Ovary (tissue), 9 donors: ENCODE measurements around the gene AIDA. TPM values are rescaled to one million over a fixed set of nuclear protein-coding genes. Genes with fewer than 3 reads are reported as not detected.

Experiments
- DNase-seq, 5 donors: peaks; one replicate each; pipeline ENCODE4 v3.0.0-alpha.2; 2019 to 2020
- H3K27ac ChIP-seq, 2 donors: fragments of 200-600 bp; one replicate each; pipeline versions ENCODE4 v1.5.1 to v1.8.0; 2019 to 2022
- H3K27me3 ChIP-seq: fragments of 200-600 bp; one replicate; pipeline ENCODE4 v1.8.0; 2022
- H3K36me3 ChIP-seq: fragments of 200-600 bp; sonication (generic); one replicate; pipeline ENCODE4 v1.5.1; 2019
- H3K4me1 ChIP-seq: one replicate; pipeline ENCODE4 v1.8.1; 2013; ENCODE audit warnings: mild to moderate bottlenecking, moderate library complexity; ENCODE audit not compliant: insufficient read depth
- H3K4me3 ChIP-seq: fragments of 200-600 bp; sonication (generic); one replicate; pipeline ENCODE4 v1.5.1; 2017
- H3K9me3 ChIP-seq, 2 donors: fragments of 200-600 bp in 1 of 2; sonication (generic) in 1 of 2; one replicate each; pipeline versions ENCODE4 v1.5.1 to v1.8.1; 2013 to 2019; ENCODE audit warnings: mild to moderate bottlenecking in 1 of 2, moderate library complexity in 1 of 2
- EP300 ChIP-seq: sonication (generic); formaldehyde crosslinking; IDR thresholded peaks from one replicate; pipeline ENCODE4 v1.6.1; 2017; ENCODE audit warnings: antibody characterized with exemption
- POLR2A ChIP-seq: fragments of 450-650 bp; IDR thresholded peaks from one replicate; pipeline ENCODE4 v1.6.1; 2017; ENCODE audit warnings: antibody characterized with exemption, mild to moderate bottlenecking, moderate library complexity
- WGBS, 3 donors: extraction: QIAGEN DNeasy Blood & Tissue Kit in 1 of 3; methylation state at CpG; one replicate each; pipeline versions ENCODE4 v1.1.5 to v1.1.7; 2013 to 2017; 5-methylcytosine and 5-hydroxymethylcytosine counted together
- intact Hi-C, 4 donors: fragments of 100-400 bp; cut with DNase I; formaldehyde crosslinking; loops; one replicate each; pipeline versions ENCODE4 v1.11.0 to v1.15.1; 2022 to 2023
- polyA plus RNA-seq, 2 donors: library from polyadenylated mRNA; stranded (reverse); fragments of 200-250 nt in 1 of 2; fragments of 350-450 nt in 1 of 2; fragmentation: Illumina TruSeq in 1 of 2; extraction: RNeasy Lipid Tissue Mini Kit (QIAGEN cat#74804) in 1 of 2; gene quantifications; one replicate each; pipeline ENCODE4 v1.2.3, GENCODE V29; 2013 to 2014
- total RNA-seq, 7 donors: library from RNA; depleted of rRNA in 2 of 7; stranded (reverse); fragments of >200 nt in 2 of 7; fragmentation: NEBNext Ultra II Directional in 3 of 7; extraction: Animal tissue kit (Norgen Biotek cat#: 25700) in 3 of 7; gene quantifications; one replicate each; pipeline versions ENCODE4 v1.1.0 to v1.2.4, GENCODE V29; 2016 to 2023
- TF ChIP-seq, protein P1 (sequence below), 3 donors: fragments of 450-650 bp in 2 of 3; fragments of 200-600 bp in 1 of 3; IDR thresholded peaks; one replicate each; pipeline versions ENCODE4 v1.5.1 to v1.8.0; 2016 to 2022; ENCODE audit warnings: antibody characterized with exemption in 3 of 3, mild to moderate bottlenecking in 1 of 3
- donor health status: DM: no; HTN: no; CAD: no; lungs with moderate emphysema.
- donor health status: DM: no; HTN: no; CAD: no.
- donor health status: Bipolar disorder and iron deficiency.
- donor health status: DM: yes; HTN: yes; CAD: no.
- donor health status: DM: no; HTN: no; CAD: no.
- donor health status: DM: yes; HTN: yes; CAD: no.

Gene AIDA
- total and polyA plus RNA-seq, 9 donors: 28.8 to 67.2 (median 54.8) TPM

GRCh38 chr1:222634180-222635013 is 77.9 kb downstream of the AIDA start:
- intact Hi-C loops: loop anchor here (1.0 to 5.0 kb wide), 3 partner anchors 167 to 170 kb away; no protein-coding TSS in a partner anchor
- H3K27me3 ChIP-seq: no peaks in the 10 kb centered on the region
- H3K4me3 ChIP-seq: no peak overlapping the region
- no peaks in the 10 kb centered on the region for H3K4me1 ChIP-seq
- no peak for TF ChIP-seq EP300
- TF ChIP-seq POLR2A: no peak
- TF ChIP-seq, protein P1, sequence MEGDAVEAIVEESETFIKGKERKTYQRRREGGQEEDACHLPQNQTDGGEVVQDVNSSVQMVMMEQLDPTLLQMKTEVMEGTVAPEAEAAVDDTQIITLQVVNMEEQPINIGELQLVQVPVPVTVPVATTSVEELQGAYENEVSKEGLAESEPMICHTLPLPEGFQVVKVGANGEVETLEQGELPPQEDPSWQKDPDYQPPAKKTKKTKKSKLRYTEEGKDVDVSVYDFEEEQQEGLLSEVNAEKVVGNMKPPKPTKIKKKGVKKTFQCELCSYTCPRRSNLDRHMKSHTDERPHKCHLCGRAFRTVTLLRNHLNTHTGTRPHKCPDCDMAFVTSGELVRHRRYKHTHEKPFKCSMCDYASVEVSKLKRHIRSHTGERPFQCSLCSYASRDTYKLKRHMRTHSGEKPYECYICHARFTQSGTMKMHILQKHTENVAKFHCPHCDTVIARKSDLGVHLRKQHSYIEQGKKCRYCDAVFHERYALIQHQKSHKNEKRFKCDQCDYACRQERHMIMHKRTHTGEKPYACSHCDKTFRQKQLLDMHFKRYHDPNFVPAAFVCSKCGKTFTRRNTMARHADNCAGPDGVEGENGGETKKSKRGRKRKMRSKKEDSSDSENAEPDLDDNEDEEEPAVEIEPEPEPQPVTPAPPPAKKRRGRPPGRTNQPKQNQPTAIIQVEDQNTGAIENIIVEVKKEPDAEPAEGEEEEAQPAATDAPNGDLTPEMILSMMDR (IDR thresholded peaks at IDR 0.05): peak; percentile 77 to 84 (median 77)
- DNase-seq: peak in 3 of 5 donors; percentile 33 to 78 (median 50)
- H3K9me3 ChIP-seq: no peaks in the 10 kb centered on the region
- no peak overlapping the region for H3K27ac ChIP-seq
- H3K36me3 ChIP-seq: no peaks in the 10 kb centered on the region
- WGBS, 3 donors: 30 to 47% (median 32%) methylated on average over 7 of the region's 7 CpGs

DNA sequence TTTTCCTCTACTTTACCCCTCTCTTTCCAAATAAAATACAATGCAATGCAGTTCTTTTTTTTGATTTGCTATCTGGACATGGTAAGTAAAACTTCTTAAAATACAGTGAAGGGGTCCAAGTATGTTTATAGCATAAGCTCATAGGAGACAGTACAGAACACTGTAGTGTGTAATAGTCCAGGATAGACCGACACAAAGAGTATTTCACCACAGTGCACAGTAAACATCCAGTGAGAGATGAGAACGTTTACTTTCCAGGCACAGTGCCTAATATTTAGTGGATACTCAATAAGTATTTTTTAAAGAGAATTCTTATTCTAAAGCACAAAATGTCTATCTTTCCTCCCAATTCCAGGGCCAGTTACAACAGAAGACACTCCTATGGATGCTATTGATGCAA is 79.5 kb downstream of the AIDA start:
- 56 to 65% (median 59%) methylated on average over 2 of the region's 2 CpGs for WGBS, 3 donors
- H3K27ac ChIP-seq: no peak overlapping the region

GRCh38 chr1:222631611-222632208 is 80.6 kb downstream of the AIDA start:
- Histone ChIP-seq H3K4me1 (no peaks in the 10 kb centered on the region), H3K27ac (no peak overlapping the region), H3K4me3 (no peak overlapping the region), H3K9me3 (no peaks in the 10 kb centered on the region), H3K36me3 (no peaks in the 10 kb centered on the region), H3K27me3 (no peaks in the 10 kb centered on the region)
- TF ChIP-seq, protein P1 (IDR thresholded peaks at IDR 0.05): no peak
- no peak for TF ChIP-seq POLR2A
- TF ChIP-seq EP300: no peak
- intact Hi-C loops: no loop called here
- WGBS, 3 donors: 64 to 74% (median 71%) methylated on average over 3 of the region's 3 CpGs
- DNase-seq: no peak

More for the DNA sequence above, 79.5 kb downstream of the AIDA start:
- intact Hi-C loops: no loop called here
- Histone ChIP-seq H3K9me3 (no peaks in the 10 kb centered on the region), H3K27me3 (no peaks in the 10 kb centered on the region), H3K36me3 (no peaks in the 10 kb centered on the region), H3K4me1 (no peaks in the 10 kb centered on the region), H3K4me3 (no peak overlapping the region)
- TF ChIP-seq, protein P1 (IDR thresholded peaks at IDR 0.05): no peak
- no peak for DNase-seq

DNA sequence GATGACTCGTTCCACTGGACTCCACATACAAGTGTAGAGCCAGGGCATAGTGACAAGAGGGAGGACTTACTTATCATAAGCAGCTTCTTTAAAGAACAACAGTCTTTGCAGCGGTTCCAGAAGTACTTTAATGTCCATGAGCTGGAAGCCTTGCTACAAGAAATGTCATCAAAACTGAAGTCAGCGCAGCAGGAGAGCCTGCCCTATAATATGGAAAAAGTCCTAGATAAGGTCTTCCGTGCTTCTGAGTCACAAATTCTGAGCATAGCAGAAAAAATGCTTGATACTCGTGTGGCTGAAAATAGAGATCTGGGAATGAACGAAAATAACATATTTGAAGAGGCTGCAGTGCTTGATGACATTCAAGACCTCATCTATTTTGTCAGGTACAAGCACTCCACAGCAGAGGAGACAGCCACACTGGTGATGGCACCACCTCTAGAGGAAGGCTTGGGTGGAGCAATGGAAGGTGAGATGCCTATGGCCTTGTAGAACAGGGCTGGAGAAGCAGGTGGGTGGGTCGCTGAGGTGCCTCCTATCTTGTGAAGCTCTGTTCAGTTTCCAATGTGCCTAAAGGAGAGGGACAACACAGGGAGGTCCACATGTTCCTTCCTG is 82.3 kb downstream of the AIDA start:
- H3K4me1 ChIP-seq: no peaks in the 10 kb centered on the region
- no peak for TF ChIP-seq EP300
- TF ChIP-seq, protein P1 (IDR thresholded peaks at IDR 0.05): no peak
- TF ChIP-seq POLR2A: no peak
- H3K27me3 ChIP-seq: no peaks in the 10 kb centered on the region
- H3K4me3 ChIP-seq: no peak overlapping the region
- DNase-seq: no peak
- no peak overlapping the region for H3K27ac ChIP-seq
- 74 to 82% (median 76%) methylated on average over 7 of the region's 7 CpGs for WGBS, 3 donors
- intact Hi-C loops: no loop called here
- H3K9me3 ChIP-seq: no peaks in the 10 kb centered on the region
- H3K36me3 ChIP-seq: no peaks in the 10 kb centered on the region
